GM12878 (cell line): ENCODE measurements around the gene TNFRSF8. TPM values are rescaled to one million over a fixed set of nuclear protein-coding genes. Genes with fewer than 3 reads are reported as not detected.
A peak's percentile ranks its signal among the peaks of the same experiment; 100 is the strongest.

Experiments
- ATAC-seq: fragments of 200-7000 bp; cut with Tn5 transposase; 3 replicates; pipeline ENCODE4 v1.9.1; 2020; ENCODE audit warnings: mild to moderate bottlenecking, moderate library complexity
- BruUV-seq: library from RNA; stranded (reverse); fragments of 400-500 nt; replicated peaks from 2 replicates; lab custom pipeline; 2021; lab: Mats Ljungman, UMichigan
- CTCF ChIA-PET: fragments of 300-600 bp; sonication (Branson Sonifier 250); formaldehyde crosslinking; extraction: SDS; loops from one replicate; lab custom pipeline; 2021; ENCODE audit warnings: inconsistent platforms; lab: Yijun Ruan, JAX
- POLR2A ChIA-PET: fragments of 350-600 bp; formaldehyde crosslinking; extraction: SDS; loops from one replicate; lab custom pipeline; 2021; ENCODE audit warnings: inconsistent platforms; lab: Charles Lee
- RAD21 ChIA-PET: fragments of 300-600 bp; sonication (Branson Sonifier 250); formaldehyde crosslinking; loops from one replicate; lab custom pipeline; 2023; ENCODE audit warnings: antibody characterized with exemption; ENCODE audit not compliant: unreplicated experiment; lab: Charles Lee
- SMC1A ChIA-PET: fragments of 300-600 bp; sonication (Branson Sonifier 250); formaldehyde crosslinking; loops from one replicate; lab custom pipeline; 2023; ENCODE audit not compliant: unreplicated experiment, uncharacterized antibody; lab: Charles Lee
- DNase-seq: peaks from one replicate; pipeline ENCODE4 v3.0.0-alpha.2; 2011; ENCODE audit warnings: low read depth, low spot score
- FAIRE-seq: peaks from 3 replicates; lab custom pipeline; 2011; peaks lifted over from hg19 to GRCh38; lab: Jason Lieb, UNC
- H2AFZ ChIP-seq: 2 replicates; pipeline ENCODE4 v1.6.0; 2011; ENCODE audit warnings: low read depth, low read length, control low read depth; ENCODE audit not compliant: control insufficient read depth
- H3K27ac ChIP-seq: 2 replicates; pipeline ENCODE4 v1.5.1; 2011; ENCODE audit warnings: control low read depth; ENCODE audit not compliant: control insufficient read depth, insufficient read depth
- H3K27me3 ChIP-seq, 2 experiments: replicated peaks in 1 of 2; 2 replicates each; pipeline versions ENCODE4 v1.6.0 to v1.6.1; 2011; ENCODE audit warnings: low read length in 1 of 2; ENCODE audit not compliant: control insufficient read depth in 2 of 2, insufficient read depth in 2 of 2
- H3K36me3 ChIP-seq, 2 experiments: 2 replicates each; pipeline ENCODE4 v1.5.1; 2011; ENCODE audit warnings: low read length in 1 of 2; ENCODE audit not compliant: control insufficient read depth in 2 of 2, insufficient read depth in 2 of 2
- H3K4me1 ChIP-seq: 2 replicates; pipeline ENCODE4 v1.6.1; 2011; ENCODE audit warnings: mild to moderate bottlenecking, low read length, moderate library complexity, mixed read lengths; ENCODE audit not compliant: control insufficient read depth, insufficient read depth
- H3K4me2 ChIP-seq: 2 replicates; pipeline ENCODE4 v1.6.0; 2011; ENCODE audit warnings: control low read depth; ENCODE audit not compliant: control insufficient read depth, insufficient read depth
- H3K4me3 ChIP-seq: fragments of 200-600 bp; sonication (generic); 2 replicates; pipeline ENCODE4 v1.5.1; 2016
- H3K79me2 ChIP-seq: 2 replicates; pipeline ENCODE4 v1.6.0; 2011; ENCODE audit warnings: low read length; ENCODE audit not compliant: control insufficient read depth, insufficient read depth
- H3K9ac ChIP-seq: 2 replicates; pipeline ENCODE4 v1.8.0; 2011; ENCODE audit warnings: low read length, control low read depth, mixed read lengths; ENCODE audit not compliant: control insufficient read depth, insufficient read depth
- H3K9me3 ChIP-seq: replicated peaks from 3 replicates; pipeline ENCODE4 v1.5.1; 2011; ENCODE audit warnings: mild to moderate bottlenecking, low read length; ENCODE audit not compliant: control insufficient read depth, insufficient read depth
- H4K20me1 ChIP-seq: 2 replicates; pipeline ENCODE4 v1.6.0; 2011; ENCODE audit not compliant: control insufficient read depth, insufficient read depth
- BCL3 ChIP-seq: IDR thresholded peaks from 2 replicates; pipeline ENCODE4 v1.6.1; 2011; ENCODE audit warnings: borderline replicate concordance, low read depth, mild to moderate bottlenecking, moderate library complexity, low read length; ENCODE audit not compliant: insufficient read depth, poor library complexity, severe bottlenecking
- CEBPZ ChIP-seq: fragments of 150-350 bp; IDR thresholded peaks from 2 replicates; pipeline ENCODE4 v1.6.1; 2016; ENCODE audit warnings: low read depth, low read length
- EZH2 ChIP-seq: IDR thresholded peaks from 2 replicates; pipeline ENCODE4 v1.6.1; 2012; ENCODE audit warnings: low read depth, mild to moderate bottlenecking, control low read depth, inconsistent platforms, low read length, borderline replicate concordance; ENCODE audit not compliant: control insufficient read depth
- FOS ChIP-seq: IDR thresholded peaks from 3 replicates; pipeline ENCODE4 v1.6.1; 2011; ENCODE audit warnings: borderline replicate concordance; ENCODE audit not compliant: insufficient read length; ENCODE audit errors: extremely low read depth
- FOXM1 ChIP-seq: IDR thresholded peaks from 2 replicates; pipeline ENCODE4 v1.6.1; 2012; ENCODE audit warnings: low read depth, mild to moderate bottlenecking, inconsistent platforms, low read length, moderate library complexity
- NRF1 ChIP-seq: conservative IDR thresholded peaks from 2 replicates; pipeline ENCODE4 v1.6.1; 2011; ENCODE audit warnings: mild to moderate bottlenecking, low read depth, low read length, improper control_type of control experiment
- RELA ChIP-seq: fragments of 450-650 bp; IDR thresholded peaks from 2 replicates; pipeline ENCODE4 v1.8.0; 2014; ENCODE audit warnings: borderline replicate concordance; ENCODE audit not compliant: partially characterized antibody
- TARDBP ChIP-seq: IDR thresholded peaks from 2 replicates; pipeline ENCODE4 v1.6.1; 2016; ENCODE audit warnings: borderline replicate concordance
- USF2 ChIP-seq: IDR thresholded peaks from 2 replicates; pipeline ENCODE4 v1.6.1; 2011; ENCODE audit warnings: low read depth, low read length, improper control_type of control experiment, borderline replicate concordance
- YBX1 ChIP-seq: fragments of 450-650 bp; IDR thresholded peaks from 2 replicates; pipeline ENCODE4 v1.6.1; 2016; ENCODE audit warnings: antibody characterized with exemption
- ZBED1 ChIP-seq: IDR thresholded peaks from 2 replicates; pipeline ENCODE4 v1.6.1; 2016; ENCODE audit warnings: borderline replicate concordance
- WGBS: methylation state at CpG from one replicate; pipeline ENCODE4 v1.1.6; 2016; ENCODE audit warnings: low lambda C conversion rate; ENCODE audit not compliant: insufficient replicate concordance, insufficient coverage; ENCODE audit errors: missing lambda C conversion rate; 5-methylcytosine and 5-hydroxymethylcytosine counted together
- in situ Hi-C: fragments of 300-500 bp; cut with MboI; formaldehyde crosslinking; loops from 9 replicates; pipeline ENCODE4 v1.14.3; 2018; ENCODE audit warnings: mixed read lengths
- intact Hi-C: fragments of 100-400 bp; cut with micrococcal nuclease; formaldehyde crosslinking; loops from one replicate; pipeline ENCODE4 v1.14.2; 2022; ENCODE audit not compliant: unreplicated experiment
- polyA plus RNA-seq, 11 experiments: library from polyadenylated mRNA; depleted of rRNA in 4 of 11; unstranded in 6 of 11; stranded (reverse) in 5 of 11; fragments of >200 nt; fragmentation: Nextera tagmentation in 4 of 11; fragmentation: Illumina TruSeq in 1 of 11; extraction: Ambion mirVana in 4 of 11; extraction: Trizol in 1 of 11; gene quantifications; 1 replicate in 1 of 11; 2 replicates in 10 of 11; pipeline versions ENCODE4 v1.2.1 to v1.2.3, GENCODE V29; 2011 to 2016; ENCODE audit warnings: inconsistent platforms in 2 of 11, missing spikeins in 2 of 11, low read depth in 1 of 11
- total RNA-seq, 4 experiments: library from RNA; depleted of rRNA in 3 of 4; stranded (reverse); fragments of >200 nt in 3 of 4; fragmentation: Illumina TruSeq in 1 of 4; extraction: Trizol in 1 of 4; gene quantifications; 2 replicates each; pipeline versions ENCODE4 v1.2.1 to v1.2.3, GENCODE V29; 2013 to 2021
- TF ChIP-seq, protein P1 (sequence below): IDR thresholded peaks from 2 replicates; pipeline ENCODE4 v1.6.1; 2012; ENCODE audit warnings: low read depth, low read length, improper control_type of control experiment
- TF ChIP-seq, protein P2 (sequence below): fragments of 450-650 bp; formaldehyde crosslinking; IDR thresholded peaks from 2 replicates; pipeline ENCODE4 v1.4.0; 2020; ENCODE audit warnings: mild to moderate bottlenecking, moderate library complexity

Gene TNFRSF8
- total and polyA plus RNA-seq, 10 of the 15 experiments (the other 5 are each of a cell fraction or from before 2014, with no cell fraction given), result 9.8 to 114 (median 58.8) TPM

DNA sequence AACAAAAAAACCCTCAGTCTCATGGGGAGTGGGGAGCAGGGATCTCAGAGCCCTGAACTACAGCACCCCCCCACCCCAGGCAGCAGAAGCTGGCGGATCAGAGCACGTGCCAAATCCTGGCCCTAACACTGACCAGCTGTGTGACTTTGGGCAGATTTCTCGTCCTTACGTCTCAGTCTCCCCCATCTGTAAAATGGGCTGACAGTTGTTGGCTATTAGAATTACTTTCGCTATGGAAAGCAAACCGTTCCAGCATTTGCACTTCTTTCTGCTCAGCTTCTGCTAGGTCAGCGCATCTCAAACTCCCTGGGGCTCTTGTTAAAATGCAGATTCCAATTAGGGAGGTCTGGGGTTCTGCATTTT lies 15.5 kb downstream of the TNFRSF8 start:
- H3K4me1 ChIP-seq, result peaks cover 72% of the 10 kb centered on the region
- FAIRE-seq, result no peak
- ChIA-PET POLR2A (interaction anchor here (0.7 to 8.0 kb wide), 14 partner anchors 8 to 170 kb away, joined by 3 to 134 read pairs (median 13); partner anchors contain the start of genes MIIP and TNFRSF8), RAD21 (interaction anchor here (0.8 to 4.0 kb wide), 21 partner anchors 10 to 170 kb away, joined by 3 to 120 read pairs (median 9); partner anchors contain the start of genes MFN2, MIIP and TNFRSF8), SMC1A (interaction anchor here (0.8 to 5.3 kb wide), 19 partner anchors 10 to 240 kb away, joined by 3 to 106 read pairs (median 11); partner anchors contain the start of genes MFN2, MIIP and TNFRSF8), CTCF (interaction anchor here (0.6 to 4.7 kb wide), 20 partner anchors 8 to 98 kb away, joined by 3 to 80 read pairs (median 19); partner anchors contain the start of genes MFN2, MIIP and TNFRSF8)
- H3K4me2 ChIP-seq, result peak overlapping the region; percentile 95
- WGBS, result 0% methylated on average over 7 of the region's 7 CpGs
- H3K27me3 ChIP-seq, result no peaks in the 10 kb centered on the region
- TSS peak; percentile 92 for BruUV-seq
- peak overlapping the region; percentile 97 for H3K27ac ChIP-seq
- ATAC-seq, result peak; percentile 60
- H3K4me3 ChIP-seq, result peak overlapping the region; percentile 52
- H3K9ac ChIP-seq, result peak overlapping the region; percentile 77
- H4K20me1 ChIP-seq, result no peaks in the 10 kb centered on the region
- peaks cover 88% of the 10 kb centered on the region for H3K79me2 ChIP-seq
- H3K9me3 ChIP-seq, result peaks cover 9% of the 10 kb centered on the region; the same call in 2 of the 3 replicates
- no peak for DNase-seq
- intact Hi-C loops (loop anchor here (1.0 to 2.0 kb wide), 3 partner anchors 10 to 78 kb away; no protein-coding TSS in a partner anchor), in situ Hi-C loops (no loop called here)
- peaks cover 7 to 17% of the 10 kb centered on the region in 2 experiments for H3K36me3 ChIP-seq
- no peak overlapping the region; the same call in 1 of the 2 replicates for H2AFZ ChIP-seq
- TF ChIP-seq RELA, result no peak
- TF ChIP-seq, protein P1, sequence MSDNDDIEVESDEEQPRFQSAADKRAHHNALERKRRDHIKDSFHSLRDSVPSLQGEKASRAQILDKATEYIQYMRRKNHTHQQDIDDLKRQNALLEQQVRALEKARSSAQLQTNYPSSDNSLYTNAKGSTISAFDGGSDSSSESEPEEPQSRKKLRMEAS, result no peak
- TF ChIP-seq TARDBP, result peak; percentile 70; the same call in 1 of the 2 replicates
- TF ChIP-seq FOS, result no peak
- TF ChIP-seq ZBED1, result no peak
- no peak for TF ChIP-seq FOXM1
- no peak for TF ChIP-seq BCL3
- TF ChIP-seq CEBPZ, result no peak
- no peak for TF ChIP-seq EZH2
- no peak for TF ChIP-seq USF2
- no peak for TF ChIP-seq YBX1
- TF ChIP-seq, protein P2, sequence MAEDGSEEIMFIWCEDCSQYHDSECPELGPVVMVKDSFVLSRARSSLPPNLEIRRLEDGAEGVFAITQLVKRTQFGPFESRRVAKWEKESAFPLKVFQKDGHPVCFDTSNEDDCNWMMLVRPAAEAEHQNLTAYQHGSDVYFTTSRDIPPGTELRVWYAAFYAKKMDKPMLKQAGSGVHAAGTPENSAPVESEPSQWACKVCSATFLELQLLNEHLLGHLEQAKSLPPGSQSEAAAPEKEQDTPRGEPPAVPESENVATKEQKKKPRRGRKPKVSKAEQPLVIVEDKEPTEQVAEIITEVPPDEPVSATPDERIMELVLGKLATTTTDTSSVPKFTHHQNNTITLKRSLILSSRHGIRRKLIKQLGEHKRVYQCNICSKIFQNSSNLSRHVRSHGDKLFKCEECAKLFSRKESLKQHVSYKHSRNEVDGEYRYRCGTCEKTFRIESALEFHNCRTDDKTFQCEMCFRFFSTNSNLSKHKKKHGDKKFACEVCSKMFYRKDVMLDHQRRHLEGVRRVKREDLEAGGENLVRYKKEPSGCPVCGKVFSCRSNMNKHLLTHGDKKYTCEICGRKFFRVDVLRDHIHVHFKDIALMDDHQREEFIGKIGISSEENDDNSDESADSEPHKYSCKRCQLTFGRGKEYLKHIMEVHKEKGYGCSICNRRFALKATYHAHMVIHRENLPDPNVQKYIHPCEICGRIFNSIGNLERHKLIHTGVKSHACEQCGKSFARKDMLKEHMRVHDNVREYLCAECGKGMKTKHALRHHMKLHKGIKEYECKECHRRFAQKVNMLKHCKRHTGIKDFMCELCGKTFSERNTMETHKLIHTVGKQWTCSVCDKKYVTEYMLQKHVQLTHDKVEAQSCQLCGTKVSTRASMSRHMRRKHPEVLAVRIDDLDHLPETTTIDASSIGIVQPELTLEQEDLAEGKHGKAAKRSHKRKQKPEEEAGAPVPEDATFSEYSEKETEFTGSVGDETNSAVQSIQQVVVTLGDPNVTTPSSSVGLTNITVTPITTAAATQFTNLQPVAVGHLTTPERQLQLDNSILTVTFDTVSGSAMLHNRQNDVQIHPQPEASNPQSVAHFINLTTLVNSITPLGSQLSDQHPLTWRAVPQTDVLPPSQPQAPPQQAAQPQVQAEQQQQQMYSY (CRISPR knock-in tag), result no peak
- no peak for TF ChIP-seq NRF1
